ENCODE measurements around the gene CLHC1. TPM values are rescaled to one million over a fixed set of nuclear protein-coding genes. Genes with fewer than 3 reads are reported as not detected.
"Not testable (repeated sequence)": the region's sequence is repeated elsewhere in the genome, so short reads cannot be mapped to it uniquely, and the experiment has no call there.

The CLHC1 gene
- total and polyA plus RNA-seq, 2 of the 8 experiments (the other 6 are each of a cell fraction or from before 2014, with no cell fraction given), result 2.6 to 10.8 TPM

DNA sequence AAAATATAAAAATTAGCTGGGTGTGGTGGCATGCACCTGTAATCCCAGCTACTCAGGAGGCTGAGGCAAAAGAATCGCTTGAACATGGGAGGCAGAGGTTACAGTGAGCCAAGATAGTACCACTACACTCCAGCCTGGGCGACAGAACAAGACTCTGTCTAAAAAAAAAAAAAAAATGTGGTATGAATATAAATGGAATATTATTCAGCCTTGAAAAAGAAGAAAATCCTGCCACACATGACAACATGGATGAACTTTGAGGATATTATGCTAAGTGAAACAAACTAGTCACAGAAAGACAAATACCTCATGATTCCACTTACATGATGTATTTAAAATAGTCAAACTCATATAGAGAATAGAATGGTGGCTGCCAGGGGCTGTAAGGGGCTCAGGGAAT, 88.4 kb downstream of the CLHC1 start:
- H3K79me1 ChIP-seq (ENCODE audit: low read depth, low read length); CTCF ChIA-PET (ENCODE audit: partially characterized antibody): not testable (repeated sequence)
- WGBS, 2 experiments (ENCODE audit: extremely low coverage in 1 of 2, insufficient coverage in 1 of 2, insufficient read length in 1 of 2, insufficient replicate concordance in 2 of 2, low coverage in 1 of 2, low lambda C conversion rate in 2 of 2, missing lambda C conversion rate in 1 of 2), result 92% methylated on average over 1 of the region's 2 CpGs; no CpG with 5 or more reads in 1 of the 2 experiments

More for the DNA sequence above, 88.4 kb downstream of the CLHC1 start:
- H3K56ac ChIP-seq (replicated peaks; ENCODE audit: insufficient read length, low read depth, low read length); H2BK12ac ChIP-seq (ENCODE audit: low read depth, low read length); H3K27me3 ChIP-seq (replicated peaks in 1 of 4; ENCODE audit: control insufficient read depth in 3 of 4, extremely low read depth in 1 of 4, insufficient read depth in 3 of 4, low read length in 3 of 4); H3K79me2 ChIP-seq (ENCODE audit: control insufficient read depth in 1 of 2, insufficient read depth in 2 of 2, low read length in 2 of 2); H3K4me3 ChIP-seq (ENCODE audit: extremely low read depth in 1 of 4, insufficient read depth in 2 of 4, low read depth in 3 of 4, low read length in 4 of 4); H3K23ac ChIP-seq (ENCODE audit: insufficient read length); H3K18ac ChIP-seq (ENCODE audit: extremely low read depth, low read length); H3K9me3 ChIP-seq (ENCODE audit: insufficient read depth in 2 of 2, low read depth in 1 of 2, low read length in 1 of 2); FAIRE-seq; H4K5ac ChIP-seq (ENCODE audit: insufficient read length, low read depth, low read length); H3K4me1 ChIP-seq (replicated peaks in 1 of 4; ENCODE audit: control insufficient read depth in 3 of 4, insufficient read depth in 4 of 4, low read length in 3 of 4); H4K8ac ChIP-seq (ENCODE audit: extremely low read depth, insufficient read depth, low read length); H2BK120ac ChIP-seq (replicated peaks; ENCODE audit: low read depth, low read length); H4K20me1 ChIP-seq (replicated peaks in 1 of 2; ENCODE audit: control insufficient read depth in 1 of 2, insufficient read depth in 2 of 2, low read length in 2 of 2); H3K23me2 ChIP-seq (ENCODE audit: low read depth, low read length); H3K14ac ChIP-seq (ENCODE audit: insufficient read length); H2AFZ ChIP-seq (ENCODE audit: low read length); H3K4ac ChIP-seq (replicated peaks; ENCODE audit: insufficient read length, low read depth, low read length); H3K27ac ChIP-seq (ENCODE audit: low read depth, low read length); H3K36me3 ChIP-seq (ENCODE audit: control insufficient read depth in 2 of 4, insufficient read depth in 4 of 4, low read length in 3 of 4); H4K91ac ChIP-seq (replicated peaks; ENCODE audit: insufficient read length, low read length); H2AK5ac ChIP-seq (ENCODE audit: low read depth, low read length); H3K9ac ChIP-seq (replicated peaks in 1 of 4; ENCODE audit: extremely low read depth in 1 of 4, low read depth in 3 of 4, low read length in 3 of 4); H2BK5ac ChIP-seq (ENCODE audit: low read depth, low read length); DNase-seq (ENCODE audit: low read depth in 1 of 2, low spot score in 2 of 2); H3K4me2 ChIP-seq (ENCODE audit: insufficient read depth in 1 of 2, low read depth in 2 of 2, low read length in 2 of 2); H2BK20ac ChIP-seq (ENCODE audit: low read length); H2BK15ac ChIP-seq (ENCODE audit: low read length): not testable (repeated sequence)
- TF ChIP-seq KDM1A (IDR thresholded peaks at IDR 0.05; ENCODE audit: borderline replicate concordance, low read length), result 0 out of 2 replicates have a peak, but pooled peaks have one; percentile 49
- POLR2A ChIA-PET (ENCODE audit: partially characterized antibody), result interaction anchor here (1.5 kb wide), 1 partner anchor 12 kb away, joined by 3 read pairs; no protein-coding TSS in a partner anchor
